ENCODE data around the gene SCEL.
"Not testable (repeated sequence)": the region's sequence is repeated elsewhere in the genome, so short reads cannot be mapped to it uniquely, and the experiment has no call there.

SCEL gene

GRCh38 chr13:77571956-77572355 is 36.5 kb downstream of the SCEL start:
- DNase-seq = no peak

GRCh38 chr13:77574096-77574495 is 38.6 kb downstream of the SCEL start:
- no peak for DNase-seq

DNA sequence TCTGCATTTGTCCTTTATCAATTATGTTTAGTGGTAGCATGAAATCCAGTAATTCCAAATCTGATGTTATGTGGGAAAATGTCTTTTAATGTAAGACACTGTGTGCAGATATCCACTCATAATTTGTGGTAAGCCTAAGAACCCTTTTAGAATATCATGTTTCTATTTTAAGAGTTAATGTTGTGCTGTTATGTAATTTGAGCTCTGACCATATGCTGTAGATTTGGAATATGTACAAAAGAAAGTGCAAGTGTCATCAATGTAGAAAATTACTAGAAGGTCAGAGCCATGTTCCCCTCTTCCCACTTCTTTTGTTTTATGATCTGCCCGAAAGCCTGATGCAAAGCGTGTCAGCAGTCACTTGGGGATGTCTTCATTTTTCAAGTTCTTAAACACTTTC is 44.5 kb downstream of the SCEL start:
- no peak for DNase-seq

GRCh38 chr13:77580748-77581147 is 45.2 kb downstream of the SCEL start:
- no peak for DNase-seq

GRCh38 chr13:77583581-77583980 is 48.1 kb downstream of the SCEL start:
- DNase-seq = no peak

DNA sequence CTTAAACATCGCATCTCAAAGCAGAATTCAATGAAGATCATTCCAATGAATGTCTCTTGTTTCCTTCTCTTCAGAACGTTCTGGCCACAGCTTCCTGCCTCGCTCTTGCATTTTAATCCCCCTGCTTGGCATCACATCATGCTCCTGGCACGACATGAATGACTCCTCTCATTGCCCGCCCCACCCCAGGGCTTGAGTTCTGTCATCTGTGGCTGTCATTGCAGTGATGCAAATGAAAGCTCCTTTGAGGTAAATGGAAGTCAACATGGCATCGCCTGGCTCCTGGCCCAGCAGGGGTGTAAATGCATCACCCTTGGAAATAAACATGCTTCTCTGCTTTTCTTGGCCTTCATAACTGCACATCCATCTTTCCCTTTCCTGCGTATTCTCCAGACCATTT is 48.6 kb downstream of the SCEL start:
- DNase-seq = no peak

DNA sequence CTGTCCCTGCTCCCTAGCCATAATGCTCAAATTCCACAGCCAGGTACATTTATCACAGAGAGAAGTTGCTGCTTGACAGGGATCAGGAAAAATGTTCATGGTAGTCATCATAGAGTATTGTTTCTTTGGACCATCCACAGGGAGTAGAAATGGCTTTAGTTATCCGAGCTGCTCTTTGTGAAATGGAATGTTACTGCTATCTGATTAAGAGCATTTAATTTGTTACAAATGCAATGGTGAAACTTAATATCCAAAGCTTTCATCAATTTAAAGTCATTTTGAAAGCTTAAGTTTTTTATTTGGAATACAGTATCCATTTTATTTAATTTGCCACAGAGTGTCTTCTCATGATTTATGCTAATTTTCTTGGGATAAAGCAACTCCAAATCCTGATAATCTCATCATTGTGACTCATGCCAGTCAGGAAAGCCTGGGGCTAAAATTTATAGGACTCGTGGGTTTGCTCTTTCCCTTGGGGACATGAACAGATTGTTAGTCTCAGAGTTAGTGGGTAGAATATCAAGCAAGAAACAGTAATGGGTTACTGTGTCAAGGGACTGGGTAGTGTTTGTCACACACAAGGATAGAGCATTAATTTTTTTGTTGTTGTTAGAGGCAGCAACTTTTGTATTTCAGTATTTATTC is 59.8 kb downstream of the SCEL start:
- DNase-seq = no peak

- no peak for DNase-seq
These were observed 61.3 kb downstream of the SCEL start for GRCh38 chr13:77596777-77597176.

- no peak for DNase-seq
These were observed 63.8 kb downstream of the SCEL start for GRCh38 chr13:77599351-77599750.

DNA sequence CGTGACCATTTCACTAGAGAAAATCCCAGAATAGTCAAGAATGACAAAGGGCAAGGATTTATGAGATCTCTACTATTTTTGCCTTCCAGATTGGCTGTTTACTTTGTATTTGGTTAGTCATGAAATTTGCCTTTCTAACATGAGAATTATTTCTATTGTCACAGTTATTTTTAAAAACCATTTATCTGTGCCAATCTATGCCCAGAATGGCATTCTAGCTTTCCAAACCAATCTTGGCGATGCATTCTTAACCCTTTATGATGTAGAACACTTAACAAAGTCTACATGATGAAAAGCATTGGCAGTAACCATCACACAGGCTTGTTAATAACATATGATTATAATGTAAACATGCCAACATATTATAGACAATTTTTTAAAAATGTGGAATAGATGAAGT is 65.2 kb downstream of the SCEL start:
- DNase-seq = no peak

GRCh38 chr13:77611068-77611467 is 75.6 kb downstream of the SCEL start:
- no peak for DNase-seq

DNA sequence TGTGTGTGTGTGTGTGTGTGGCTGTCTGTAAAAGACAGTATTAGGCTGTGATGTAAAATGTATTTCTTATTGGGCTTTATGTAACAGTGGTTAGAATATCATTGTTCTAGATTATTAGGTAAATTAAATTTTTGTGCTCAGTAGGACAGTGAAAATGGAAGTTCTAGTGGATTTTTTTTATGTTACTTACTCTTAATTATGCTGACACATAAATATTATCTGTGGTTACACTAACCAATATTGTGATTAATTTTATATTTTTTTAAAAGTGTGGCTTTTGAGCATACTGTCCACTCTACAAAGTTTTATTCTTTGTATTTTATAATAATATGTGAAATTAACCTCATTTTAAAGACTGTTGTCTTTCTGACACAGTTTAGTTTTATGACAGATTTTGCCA is 80.5 kb downstream of the SCEL start:
- no peak for DNase-seq

DNA sequence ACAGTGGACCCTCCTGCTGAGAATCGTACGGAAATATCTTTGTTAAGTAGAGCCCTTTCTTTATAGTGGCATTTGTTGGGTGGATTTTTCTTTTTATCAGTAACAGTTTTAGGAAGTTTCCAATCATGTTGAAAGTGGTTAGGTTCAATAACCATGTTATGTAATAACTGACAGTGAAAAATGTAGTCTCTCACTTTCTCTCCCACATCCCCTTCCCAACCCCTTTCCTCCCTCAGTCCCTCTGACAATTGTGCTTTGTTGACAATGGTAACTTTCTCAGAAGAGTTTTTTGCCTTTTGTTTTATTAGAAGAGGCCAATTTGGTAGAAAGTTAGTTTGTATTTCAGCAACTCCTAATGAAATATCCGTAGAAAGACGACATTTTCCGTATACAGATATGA is 84.1 kb downstream of the SCEL start:
- DNase-seq = no peak

DNA sequence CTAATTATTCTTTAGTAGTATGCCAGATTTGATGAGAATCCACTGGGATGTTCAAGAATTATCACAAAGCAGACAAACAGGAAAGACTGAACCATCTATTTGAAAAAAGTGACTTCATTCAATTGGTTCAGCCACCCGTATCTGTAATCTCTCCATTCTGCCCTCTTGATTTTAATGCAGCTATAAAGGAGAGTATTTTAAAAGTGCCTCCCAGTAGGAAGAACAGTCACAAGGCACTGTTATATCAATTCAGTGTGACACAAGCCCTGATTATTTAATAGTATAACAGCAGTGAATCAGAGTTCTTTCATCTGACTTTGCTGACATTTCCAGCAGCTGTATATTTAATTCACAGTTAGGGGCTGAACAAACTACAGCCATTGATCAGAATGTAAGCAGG is 84.6 kb downstream of the SCEL start:
- no peak for DNase-seq

GRCh38 chr13:77623806-77624205 is 88.3 kb downstream of the SCEL start:
- no peak for DNase-seq

- DNase-seq = no peak
These were observed 92.7 kb downstream of the SCEL start for GRCh38 chr13:77628170-77628569.

DNA sequence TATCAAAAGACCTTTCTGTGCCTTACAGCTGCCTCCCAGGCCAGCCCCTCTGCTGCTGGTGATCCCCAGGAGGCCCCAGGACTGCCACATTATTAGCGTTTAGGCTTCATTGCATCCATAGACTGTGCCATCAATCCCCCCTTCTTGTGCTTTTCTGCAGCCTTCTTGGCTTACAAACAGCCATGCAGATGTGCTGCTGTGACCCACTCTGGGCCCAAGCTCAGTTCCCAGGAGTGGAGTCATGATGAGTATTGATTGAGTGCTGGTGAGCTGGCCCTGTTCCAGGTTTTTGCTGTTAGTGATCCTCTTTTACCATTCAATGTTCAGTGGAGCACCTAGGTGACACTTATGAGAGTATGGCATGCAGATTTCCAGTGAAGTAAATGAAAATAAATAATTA is 102.1 kb downstream of the SCEL start:
- peak; percentile 9 for DNase-seq

GRCh38 chr13:77650409-77650808 is 114.9 kb downstream of the SCEL start:
- no peak for DNase-seq

DNA sequence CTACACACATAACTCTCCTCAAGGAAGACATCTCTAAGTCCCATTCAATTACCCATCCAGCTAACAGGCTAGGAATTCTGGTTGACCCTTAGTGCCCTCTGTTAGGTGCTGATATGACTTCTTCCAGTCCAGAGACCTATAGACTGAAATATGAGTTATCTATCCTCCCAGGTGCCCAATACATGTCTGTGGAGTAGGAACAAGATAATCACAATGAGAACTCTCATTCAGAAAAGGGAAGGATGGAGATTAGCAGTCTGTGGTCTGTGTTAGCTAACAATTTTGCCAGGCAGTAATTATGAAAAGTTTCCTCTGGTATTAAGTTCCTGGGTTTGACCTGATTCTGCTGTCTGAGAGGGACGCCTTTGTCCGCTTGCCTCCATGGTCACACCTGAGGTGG is 117.8 kb downstream of the SCEL start:
- no peak for DNase-seq

DNA sequence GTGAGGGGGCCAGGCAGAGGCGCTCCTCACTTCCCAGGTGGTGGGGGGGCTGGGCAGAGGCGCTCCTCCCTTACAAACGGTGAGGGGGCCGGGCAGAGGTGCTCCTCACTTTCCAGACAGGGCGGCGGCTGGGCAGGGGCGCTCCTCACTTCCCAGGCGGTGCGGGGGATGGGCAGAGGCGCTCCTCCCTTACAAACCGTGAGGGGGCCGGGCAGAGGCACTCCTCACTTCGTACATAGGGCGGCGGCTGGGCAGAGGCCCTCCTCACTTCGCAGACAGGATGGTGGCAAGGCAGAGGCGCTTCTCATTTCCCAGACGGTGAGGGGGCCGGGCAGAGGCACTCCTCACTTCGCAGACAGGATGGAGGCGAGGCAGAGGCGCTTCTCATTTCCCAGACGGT is 124.5 kb downstream of the SCEL start:
- DNase-seq = not testable (repeated sequence)

- no peak for DNase-seq
These were observed 125.3 kb downstream of the SCEL start for GRCh38 chr13:77660841-77661250.

GRCh38 chr13:77662301-77662700 is 126.8 kb downstream of the SCEL start:
- DNase-seq = not testable (repeated sequence)

DNA sequence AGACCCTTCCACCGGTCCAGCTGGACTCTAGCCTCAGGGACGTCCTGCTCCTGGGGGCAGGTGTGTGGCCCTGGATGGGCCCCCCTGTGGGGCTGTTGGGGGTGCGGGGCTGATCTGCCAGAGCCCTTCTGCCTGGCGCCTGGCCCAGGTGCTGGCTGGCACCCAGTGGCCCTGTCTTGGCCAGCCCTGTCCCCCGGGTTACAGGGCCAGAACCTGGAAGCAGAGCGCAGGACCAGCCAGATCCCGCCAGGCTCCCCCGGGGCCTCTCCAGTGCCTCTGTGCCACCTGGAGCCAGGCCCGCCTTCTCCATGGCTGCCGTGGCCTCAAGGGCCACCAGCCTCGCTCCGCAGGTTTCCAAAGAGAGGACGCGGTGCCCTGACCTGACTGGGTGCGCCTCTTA is 127.3 kb downstream of the SCEL start:
- DNase-seq = not testable (repeated sequence)

DNA sequence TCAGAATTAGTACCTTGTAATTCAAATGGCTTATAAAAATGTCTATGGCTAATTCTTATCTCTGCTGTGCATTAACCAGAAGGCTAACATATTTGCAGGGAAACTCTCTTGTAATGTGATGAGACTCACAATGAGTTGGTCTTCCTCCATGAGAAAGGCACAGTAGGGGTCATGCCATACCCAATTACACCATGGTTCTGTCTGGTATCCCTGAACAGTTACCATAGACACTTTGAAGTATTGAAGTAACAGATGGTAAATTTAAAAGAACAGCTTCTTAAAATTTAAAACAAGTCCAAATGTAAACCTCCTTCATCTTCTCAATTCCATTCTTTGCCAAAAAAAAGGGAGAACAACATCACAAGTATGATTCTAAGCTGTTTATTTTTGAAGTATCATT is 139.3 kb downstream of the SCEL start:
- DNase-seq = no peak

- DNase-seq = no peak
These were observed 143.3 kb downstream of the SCEL start for GRCh38 chr13:77678691-77679235.
